ENCODE data around the gene UNC5B.

The UNC5B gene

GRCh38 chr10:71343392-71343773, 131.0 kb downstream of the UNC5B start:
- DNase-seq (ENCODE audit: low read depth in 2 of 2): no peak

- DNase-seq (ENCODE audit: low read depth in 2 of 2): no peak
These were observed 132.0 kb downstream of the UNC5B start for GRCh38 chr10:71344154-71344925.

- no peak for DNase-seq (ENCODE audit: low read depth in 2 of 2)
These were observed 132.7 kb downstream of the UNC5B start for GRCh38 chr10:71344993-71345480.

GRCh38 chr10:71345694-71346093, 133.3 kb downstream of the UNC5B start:
- no peak for DNase-seq (ENCODE audit: low read depth in 2 of 2)

- no peak for DNase-seq (ENCODE audit: low read depth in 2 of 2)
These were observed 134.4 kb downstream of the UNC5B start for GRCh38 chr10:71346731-71347130.

- no peak for DNase-seq (ENCODE audit: low read depth in 2 of 2)
These were observed 135.4 kb downstream of the UNC5B start for GRCh38 chr10:71347587-71348395.

GRCh38 chr10:71348850-71349249, 136.5 kb downstream of the UNC5B start:
- DNase-seq (ENCODE audit: low read depth in 2 of 2): no peak

- DNase-seq (ENCODE audit: low read depth in 2 of 2): no peak
These were observed 137.0 kb downstream of the UNC5B start for GRCh38 chr10:71349406-71349805.

GRCh38 chr10:71351087-71351486, 138.7 kb downstream of the UNC5B start:
- no peak for DNase-seq (ENCODE audit: low read depth in 2 of 2)

- DNase-seq (ENCODE audit: low read depth in 2 of 2): no peak
These were observed 139.4 kb downstream of the UNC5B start for GRCh38 chr10:71351628-71352319.

Measured in stimulated activated CD8-positive, alpha-beta memory T cell treated with anti-CD3 and anti-CD28 coated beads, Interleukin-2, amount 100 ng/mL, for 1 hour (primary cell).